Activated T-cell treated with anti-CD3 and anti-CD28 coated beads, Interleukin-2, amount 50 U/mL, for 72 hours (primary cell): Measurements from ENCODE around the gene RAD9A. TPM values are rescaled to one million over a fixed set of nuclear protein-coding genes. Genes with fewer than 3 reads are reported as not detected.

ENCODE experiments used
- ATAC-seq, 2 donors: fragments of 150-1000 bp; cut with Tn5 transposase; replicated peaks in 1 of 2; 2 replicates each; pipeline ENCODE4 v1.10.0; 2021; ENCODE audit warnings: moderate library complexity in 2 of 2, mild to moderate bottlenecking in 1 of 2
- DNase-seq, 2 donors: peaks; one replicate each; pipeline ENCODE4 v3.0.0; 2021 to 2022; ENCODE audit warnings: mixed read lengths in 1 of 2
- H3K27ac Mint-ChIP-seq: one replicate; pipeline ENCODE4 v1.8.0; 2022; ENCODE audit warnings: mild to moderate bottlenecking, moderate library complexity, mixed read lengths
- H3K27me3 Mint-ChIP-seq: one replicate; pipeline ENCODE4 v1.8.0; 2022; ENCODE audit warnings: low read depth, mixed read lengths
- H3K36me3 Mint-ChIP-seq, 2 donors: one replicate each; pipeline ENCODE4 v1.8.0; 2022; ENCODE audit warnings: mixed read lengths in 2 of 2, mild to moderate bottlenecking in 1 of 2; ENCODE audit not compliant: insufficient read depth in 2 of 2
- H3K4me1 Mint-ChIP-seq: one replicate; pipeline ENCODE4 v1.8.0; 2022; ENCODE audit warnings: low read depth, mixed read lengths
- H3K4me3 Mint-ChIP-seq, 2 donors: one replicate each; pipeline ENCODE4 v1.8.0; 2022; ENCODE audit warnings: mild to moderate bottlenecking in 2 of 2, mixed read lengths in 2 of 2, moderate library complexity in 2 of 2
- H3K9me3 Mint-ChIP-seq, 2 donors: one replicate each; pipeline ENCODE4 v1.8.0; 2022; ENCODE audit warnings: mixed read lengths in 2 of 2
- total RNA-seq, 2 donors: library from RNA; stranded (reverse); gene quantifications; one replicate each; pipeline ENCODE4 v1.2.3, GENCODE V29; 2022

RAD9A gene
- total RNA-seq, 2 donors from 2014 or later = 36.7 to 41.2 TPM

GRCh38 chr11:67384851-67385366 lies 6.9 kb upstream of the RAD9A start:
- DNase-seq = no peak
- peaks cover 27% of the 10 kb centered on the region for H3K4me1 Mint-ChIP-seq
- H3K27me3 Mint-ChIP-seq = peaks cover 6% of the 10 kb centered on the region
- no peak for ATAC-seq
- H3K4me3 Mint-ChIP-seq = no peak overlapping the region
- no peak overlapping the region for H3K27ac Mint-ChIP-seq
- no peaks in the 10 kb centered on the region for H3K9me3 Mint-ChIP-seq
- H3K36me3 Mint-ChIP-seq = no peaks in the 10 kb centered on the region

DNA sequence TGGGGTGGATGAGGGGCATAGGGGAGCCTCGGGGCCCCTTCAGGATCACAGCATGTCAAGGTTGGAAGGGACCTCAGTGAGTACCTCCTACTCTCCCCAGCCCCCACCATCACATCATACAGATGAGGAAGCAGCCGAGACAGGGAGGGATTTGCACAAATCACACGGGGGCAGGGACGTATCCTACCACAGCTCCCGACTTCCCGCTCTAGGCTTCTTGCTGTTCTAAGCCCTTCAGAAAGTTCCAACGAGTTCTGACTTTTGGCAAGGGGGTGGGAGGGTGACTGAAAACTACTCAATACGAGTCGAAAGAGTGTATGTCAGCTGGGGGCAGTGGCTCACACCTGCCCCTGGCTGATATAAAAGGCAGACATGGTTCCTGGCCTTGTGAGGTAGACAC lies 4.7 kb upstream of the RAD9A start:
- H3K27me3 Mint-ChIP-seq = peaks cover 6% of the 10 kb centered on the region
- ATAC-seq (no peak), DNase-seq (no peak)
- H3K27ac Mint-ChIP-seq = no peak overlapping the region
- H3K4me3 Mint-ChIP-seq = no peak overlapping the region
- H3K9me3 Mint-ChIP-seq = no peaks in the 10 kb centered on the region
- peaks cover 34% of the 10 kb centered on the region for H3K4me1 Mint-ChIP-seq
- H3K36me3 Mint-ChIP-seq = no peaks in the 10 kb centered on the region

DNA sequence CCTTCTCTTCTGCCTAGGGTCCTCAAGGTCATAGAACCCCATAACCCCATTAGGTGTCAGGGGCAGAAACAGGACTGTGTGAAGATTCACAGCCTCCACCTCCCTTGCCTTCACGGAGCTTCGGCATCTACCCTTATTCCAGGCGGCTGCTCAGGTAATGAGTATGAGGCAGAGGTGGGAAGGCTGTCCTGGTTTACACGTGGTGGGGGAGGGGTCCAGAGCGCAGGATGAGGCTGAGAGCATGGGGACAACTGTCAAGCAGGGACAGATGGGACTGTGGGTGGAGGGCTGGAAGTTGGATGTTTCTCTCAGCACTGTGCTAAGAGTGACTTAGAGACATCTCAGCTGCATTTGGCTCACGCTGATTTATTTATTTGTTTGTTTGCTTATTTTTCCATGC lies 4.3 kb upstream of the RAD9A start:
- Mint-ChIP-seq H3K9me3 (no peaks in the 10 kb centered on the region), H3K4me3 (no peak overlapping the region), H3K36me3 (no peaks in the 10 kb centered on the region), H3K4me1 (peaks cover 34% of the 10 kb centered on the region), H3K27me3 (peaks cover 2% of the 10 kb centered on the region), H3K27ac (no peak overlapping the region)
- DNase-seq (no peak), ATAC-seq (no peak)

DNA sequence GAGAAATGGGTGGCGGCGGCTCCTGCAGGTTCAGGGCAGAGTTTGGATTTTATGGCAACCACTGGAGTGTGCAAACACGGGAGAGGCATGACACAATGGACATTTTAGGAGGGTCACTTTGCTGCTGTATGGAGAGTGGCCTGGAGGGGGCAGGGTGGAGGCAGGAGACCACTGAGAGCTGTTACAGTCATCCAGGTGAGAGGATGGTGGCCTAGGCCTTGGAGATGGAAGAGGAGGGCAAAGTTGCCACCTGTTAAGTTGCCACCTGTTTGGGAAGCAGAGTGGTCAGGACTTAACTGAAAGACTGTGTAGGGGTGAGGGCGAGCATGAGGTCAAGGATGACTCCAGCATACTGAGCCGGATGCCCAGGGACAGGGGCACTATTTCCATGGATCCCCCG lies 2.3 kb upstream of the RAD9A start:
- Mint-ChIP-seq H3K9me3 (no peaks in the 10 kb centered on the region), H3K27me3 (no peaks in the 10 kb centered on the region), H3K4me1 (peaks cover 44% of the 10 kb centered on the region), H3K36me3 (peaks cover 3 to 5% of the 10 kb centered on the region in 2 donors), H3K4me3 (peak overlapping the region; percentile 42 to 60), H3K27ac (no peak overlapping the region)
- DNase-seq (peak; percentile 67), ATAC-seq (peak; percentile 41 to 43)

DNA sequence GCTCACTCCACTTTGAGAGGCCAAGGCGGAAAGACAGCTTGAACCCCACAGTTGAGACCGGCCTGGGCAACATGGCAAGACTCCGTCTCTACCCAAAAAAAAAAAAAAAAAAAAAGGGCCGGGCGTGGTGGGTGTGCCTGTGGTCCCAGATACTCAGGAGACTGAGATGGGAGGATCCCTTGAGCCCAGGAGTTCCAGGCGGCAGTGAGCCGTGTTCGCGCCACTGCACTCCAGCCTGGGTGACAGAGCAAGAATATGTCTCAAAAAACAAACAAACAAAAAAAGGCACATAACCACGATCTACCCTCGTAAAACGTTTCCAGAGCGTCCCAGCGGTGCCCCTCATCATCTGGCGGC lies 861 bp upstream of the RAD9A start:
- DNase-seq (no peak), ATAC-seq (no peak)
- Mint-ChIP-seq H3K4me3 (peak overlapping the region; percentile 94 to 95), H3K36me3 (peaks cover 3 to 7% of the 10 kb centered on the region in 2 donors), H3K27ac (no peak overlapping the region), H3K4me1 (peaks cover 38% of the 10 kb centered on the region), H3K27me3 (no peaks in the 10 kb centered on the region), H3K9me3 (no peaks in the 10 kb centered on the region)

DNA sequence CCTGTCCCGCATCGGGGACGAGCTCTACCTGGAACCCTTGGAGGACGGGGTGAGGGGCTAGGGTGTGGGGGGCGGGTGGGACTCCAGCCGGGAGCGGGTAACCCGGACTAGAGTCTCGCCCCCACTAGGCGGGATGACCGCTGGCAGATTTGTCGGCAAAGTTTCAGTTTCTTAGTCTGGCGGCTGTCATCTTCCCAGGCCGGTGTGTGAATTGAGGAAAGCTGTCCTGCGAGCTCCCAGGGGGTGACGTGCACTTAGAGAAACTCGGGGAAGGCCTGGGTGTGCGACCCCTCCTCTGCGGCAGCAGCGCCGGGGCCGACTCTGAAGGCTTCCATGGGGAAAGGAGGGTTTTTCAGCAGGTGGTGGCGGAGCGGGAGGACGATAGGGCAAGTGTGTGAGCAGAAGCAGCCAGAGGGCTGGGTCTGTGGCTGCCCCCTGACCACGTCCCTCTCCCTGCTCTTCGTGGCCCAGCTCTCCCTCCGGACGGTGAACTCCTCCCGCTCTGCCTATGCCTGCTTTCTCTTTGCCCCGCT lies 463 bp downstream of the RAD9A start:
- peak in 1 of 2 donors; percentile 1 for ATAC-seq
- H3K4me3 Mint-ChIP-seq = peak overlapping the region; percentile 94 to 95
- no peak for DNase-seq
- H3K27ac Mint-ChIP-seq = peak overlapping the region; percentile 34
- no peaks in the 10 kb centered on the region for H3K9me3 Mint-ChIP-seq
- peaks cover 3 to 7% of the 10 kb centered on the region in 2 donors for H3K36me3 Mint-ChIP-seq
- H3K4me1 Mint-ChIP-seq = peaks cover 51% of the 10 kb centered on the region
- no peaks in the 10 kb centered on the region for H3K27me3 Mint-ChIP-seq

- H3K27ac Mint-ChIP-seq = no peak overlapping the region
- DNase-seq = no peak
- no peaks in the 10 kb centered on the region for H3K9me3 Mint-ChIP-seq
- H3K4me1 Mint-ChIP-seq = peaks cover 63% of the 10 kb centered on the region
- peaks cover 3 to 16% of the 10 kb centered on the region in 2 donors for H3K36me3 Mint-ChIP-seq
- H3K4me3 Mint-ChIP-seq = peak overlapping the region; percentile 70 to 95
- no peaks in the 10 kb centered on the region for H3K27me3 Mint-ChIP-seq
- no peak for ATAC-seq
These were observed 1.7 kb downstream of the RAD9A start for GRCh38 chr11:67393437-67393836.

DNA sequence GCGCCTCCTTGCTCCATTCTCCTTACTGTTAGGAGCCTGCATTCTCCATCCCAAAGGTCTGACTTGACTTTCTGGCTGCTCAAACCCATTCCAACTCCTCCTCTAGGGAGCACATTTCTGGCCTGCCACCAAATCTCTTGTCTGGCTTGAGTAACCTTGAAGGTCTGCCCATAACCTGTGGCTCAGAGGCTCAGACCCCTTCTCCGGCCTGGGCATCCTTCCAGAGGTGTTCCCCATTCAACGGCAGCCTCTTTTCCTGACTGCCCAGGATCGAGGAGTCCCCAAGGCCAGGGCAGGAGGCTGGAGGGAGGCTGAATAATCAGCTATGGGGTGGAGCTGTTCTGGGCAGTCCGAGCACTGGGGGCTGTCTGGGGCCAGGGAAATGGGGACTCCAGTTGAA lies 2.2 kb downstream of the RAD9A start:
- no peaks in the 10 kb centered on the region for H3K27me3 Mint-ChIP-seq
- peaks cover 61% of the 10 kb centered on the region for H3K4me1 Mint-ChIP-seq
- DNase-seq (no peak), ATAC-seq (no peak)
- H3K27ac Mint-ChIP-seq = no peak overlapping the region
- H3K9me3 Mint-ChIP-seq = no peaks in the 10 kb centered on the region
- peaks cover 3 to 16% of the 10 kb centered on the region in 2 donors for H3K36me3 Mint-ChIP-seq
- H3K4me3 Mint-ChIP-seq = peak overlapping the region; percentile 70 to 95

- DNase-seq (no peak), ATAC-seq (no peak)
- H3K4me1 Mint-ChIP-seq = peaks cover 64% of the 10 kb centered on the region
- peak overlapping the region; percentile 22 for H3K27ac Mint-ChIP-seq
- H3K9me3 Mint-ChIP-seq = no peaks in the 10 kb centered on the region
- H3K36me3 Mint-ChIP-seq = peaks cover 6 to 16% of the 10 kb centered on the region in 2 donors
- no peaks in the 10 kb centered on the region for H3K27me3 Mint-ChIP-seq
- no peak overlapping the region for H3K4me3 Mint-ChIP-seq
These were observed 3.9 kb downstream of the RAD9A start for GRCh38 chr11:67395555-67396258.

GRCh38 chr11:67396259-67396581 lies 4.4 kb downstream of the RAD9A start:
- Mint-ChIP-seq H3K36me3 (peaks cover 6 to 16% of the 10 kb centered on the region in 2 donors), H3K27me3 (no peaks in the 10 kb centered on the region), H3K4me3 (no peak overlapping the region), H3K4me1 (peaks cover 60% of the 10 kb centered on the region), H3K27ac (peak overlapping the region; percentile 22), H3K9me3 (no peaks in the 10 kb centered on the region)
- ATAC-seq (no peak), DNase-seq (no peak)

DNA sequence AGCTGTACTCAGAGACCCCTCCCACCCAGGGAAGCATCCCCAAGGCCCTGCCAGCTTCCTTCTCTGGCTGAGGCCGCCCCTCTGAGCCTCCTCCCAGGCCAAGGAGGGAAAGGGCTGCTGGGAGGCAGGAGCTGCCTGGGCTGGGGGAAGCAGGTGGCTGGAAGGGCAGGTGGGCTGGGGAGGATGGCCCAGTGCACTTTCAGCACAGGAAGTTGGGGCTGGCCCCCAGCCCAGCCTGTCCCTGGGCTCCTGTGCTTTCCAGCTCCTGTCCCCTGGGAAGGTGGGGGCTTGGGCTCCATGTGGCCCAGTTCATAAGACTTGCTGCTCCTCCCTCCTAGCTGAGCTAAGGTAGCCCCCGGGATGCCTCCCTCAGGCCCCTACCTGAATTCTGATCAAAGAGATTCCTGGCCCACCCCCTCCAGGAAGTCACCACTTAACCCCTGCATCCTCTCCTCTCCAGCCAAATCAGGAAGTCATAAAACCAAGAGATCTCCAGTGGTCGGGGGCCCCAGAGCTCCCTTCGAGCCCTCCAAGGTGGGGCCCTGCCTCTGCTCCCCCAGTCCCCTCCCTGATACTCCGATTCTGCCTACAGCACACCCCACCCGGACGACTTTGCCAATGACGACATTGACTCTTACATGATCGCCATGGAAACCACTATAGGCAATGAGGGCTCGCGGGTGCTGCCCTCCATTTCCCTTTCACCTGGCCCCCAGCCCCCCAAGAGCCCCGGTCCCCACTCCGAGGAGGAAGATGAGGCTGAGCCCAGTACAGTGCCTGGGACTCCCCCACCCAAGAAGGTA lies 5.0 kb downstream of the RAD9A start:
- Mint-ChIP-seq H3K4me3 (peak overlapping the region; percentile 2 to 57), H3K36me3 (peaks cover 6 to 16% of the 10 kb centered on the region in 2 donors), H3K4me1 (peaks cover 57% of the 10 kb centered on the region), H3K9me3 (no peaks in the 10 kb centered on the region), H3K27me3 (no peaks in the 10 kb centered on the region), H3K27ac (peak overlapping the region; percentile 95)
- ATAC-seq (no peak), DNase-seq (no peak)

DNA sequence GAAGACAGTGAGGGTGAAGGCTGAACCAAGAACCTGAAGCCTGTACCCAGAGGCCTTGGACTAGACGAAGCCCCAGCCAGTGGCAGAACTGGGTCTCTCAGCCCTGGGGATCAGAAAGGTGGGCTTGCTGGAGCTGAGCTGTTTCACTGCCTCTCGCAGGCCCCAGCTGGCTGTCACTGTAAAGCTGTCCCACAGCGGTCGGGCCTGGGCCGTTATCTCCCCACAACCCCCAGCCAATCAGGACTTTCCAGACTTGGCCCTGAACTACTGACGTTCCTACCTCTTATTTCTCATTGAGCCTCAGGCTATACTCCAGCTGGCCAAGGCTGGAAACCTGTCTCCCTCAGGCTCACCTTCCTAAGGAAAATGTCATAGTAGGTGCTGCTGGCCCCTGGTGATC lies 5.8 kb downstream of the RAD9A start:
- peak overlapping the region in 1 of 2 donors; percentile 54 for H3K4me3 Mint-ChIP-seq
- no peaks in the 10 kb centered on the region for H3K27me3 Mint-ChIP-seq
- ATAC-seq (no peak), DNase-seq (no peak)
- H3K36me3 Mint-ChIP-seq = peaks cover 6 to 16% of the 10 kb centered on the region in 2 donors
- peaks cover 53% of the 10 kb centered on the region for H3K4me1 Mint-ChIP-seq
- peak overlapping the region; percentile 90 for H3K27ac Mint-ChIP-seq
- H3K9me3 Mint-ChIP-seq = no peaks in the 10 kb centered on the region

- ATAC-seq (no peak), DNase-seq (no peak)
- H3K4me3 Mint-ChIP-seq = peak overlapping the region; percentile 12 to 54
- no peaks in the 10 kb centered on the region for H3K9me3 Mint-ChIP-seq
- no peaks in the 10 kb centered on the region for H3K27me3 Mint-ChIP-seq
- peaks cover 53% of the 10 kb centered on the region for H3K4me1 Mint-ChIP-seq
- H3K36me3 Mint-ChIP-seq = peaks cover 6 to 16% of the 10 kb centered on the region in 2 donors
- peak overlapping the region; percentile 90 for H3K27ac Mint-ChIP-seq
These were observed 6.3 kb downstream of the RAD9A start for GRCh38 chr11:67397986-67398660.
